NCI-H2081 (cell line): ENCODE results near the gene SPSB2.
"Not testable (repeated sequence)": the region's sequence is repeated elsewhere in the genome, so short reads cannot be mapped to it uniquely, and the experiment has no call there.

Experiments used
- DNase-seq, 2 experiments: peaks; one replicate each; lab custom pipeline; 2025; lab: John Stamatoyannopoulos, UW

SPSB2 gene

DNA sequence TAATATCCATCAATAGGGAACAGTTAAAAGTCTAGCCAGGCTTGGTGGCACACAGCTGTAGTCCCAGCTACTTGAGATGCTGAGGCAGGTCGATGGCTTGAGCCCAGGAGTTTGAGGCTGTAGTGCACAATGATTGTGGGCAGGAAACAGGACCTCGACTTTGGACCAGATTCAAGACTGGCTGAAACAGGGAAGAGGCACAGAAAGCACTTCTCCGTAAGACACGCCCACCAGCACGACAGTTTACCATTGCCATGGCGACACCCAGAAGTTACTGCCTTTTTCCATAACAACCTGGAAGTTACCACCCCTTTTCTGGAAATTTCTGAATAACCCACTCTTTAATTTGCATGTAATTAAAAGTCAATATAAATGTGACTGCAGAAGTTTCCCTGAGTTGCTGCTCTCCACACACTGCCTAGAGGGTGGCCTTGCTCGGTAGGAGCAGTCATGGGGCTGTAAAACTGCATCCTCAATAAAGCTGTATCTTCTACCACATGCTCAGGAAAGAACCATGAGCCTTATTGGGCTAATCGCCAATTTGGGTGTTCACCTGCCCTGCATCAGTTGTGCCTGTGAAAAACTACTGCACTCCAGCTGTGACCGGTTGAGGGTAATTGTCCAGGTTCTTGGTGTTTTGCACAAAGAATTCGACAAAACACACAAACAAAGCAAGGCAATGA, 26.9 kb upstream of the SPSB2 start:
- DNase-seq: peak; percentile 20 to 47

DNA sequence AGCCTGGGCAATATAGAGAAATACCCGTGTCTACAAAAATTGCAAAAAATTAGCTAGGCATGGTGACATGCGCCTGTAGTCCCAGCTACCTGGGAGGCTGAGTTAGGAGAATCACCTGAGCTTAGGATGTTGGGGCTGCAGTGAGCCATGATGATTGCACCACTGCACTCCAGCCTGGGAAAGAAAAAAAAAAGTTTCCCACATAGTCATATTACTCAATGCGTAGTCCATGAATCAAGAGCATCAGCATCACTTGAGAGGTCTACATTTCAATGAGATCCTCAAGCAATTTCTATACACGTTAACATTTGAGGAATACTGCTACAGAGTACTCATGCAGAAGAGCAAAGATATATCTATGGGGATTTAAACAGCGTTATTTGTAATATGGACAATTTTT, 26.3 kb upstream of the SPSB2 start:
- no peak for DNase-seq

DNA sequence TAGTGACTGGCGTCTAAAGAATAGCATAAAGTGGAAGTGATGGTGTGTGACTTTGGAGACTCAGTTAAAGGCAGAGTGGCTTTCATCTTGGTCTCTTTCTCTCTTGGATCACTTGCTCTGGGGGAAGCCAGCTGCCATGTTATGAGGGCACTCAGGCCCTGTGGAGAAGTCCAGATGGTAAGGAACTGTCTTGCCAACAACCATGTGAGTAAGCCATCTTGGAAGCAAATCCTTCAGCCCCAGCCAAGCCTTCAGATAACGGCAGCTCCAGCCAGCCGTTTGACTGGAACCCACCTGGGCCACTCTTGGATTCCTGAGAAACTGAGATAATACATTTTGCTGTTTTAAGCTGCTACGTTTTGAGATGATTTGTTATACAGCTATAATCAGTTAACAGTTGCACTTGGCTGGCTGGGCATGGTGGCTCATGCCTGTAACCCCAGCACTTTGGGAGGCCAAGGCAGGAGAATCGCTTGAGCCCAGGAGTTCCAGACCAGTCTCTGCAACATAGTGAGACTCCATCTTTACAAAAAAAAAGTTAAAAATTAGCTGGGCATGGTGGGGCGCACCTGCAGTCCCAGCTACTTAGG, 23.8 kb upstream of the SPSB2 start:
- DNase-seq: no peak

DNA sequence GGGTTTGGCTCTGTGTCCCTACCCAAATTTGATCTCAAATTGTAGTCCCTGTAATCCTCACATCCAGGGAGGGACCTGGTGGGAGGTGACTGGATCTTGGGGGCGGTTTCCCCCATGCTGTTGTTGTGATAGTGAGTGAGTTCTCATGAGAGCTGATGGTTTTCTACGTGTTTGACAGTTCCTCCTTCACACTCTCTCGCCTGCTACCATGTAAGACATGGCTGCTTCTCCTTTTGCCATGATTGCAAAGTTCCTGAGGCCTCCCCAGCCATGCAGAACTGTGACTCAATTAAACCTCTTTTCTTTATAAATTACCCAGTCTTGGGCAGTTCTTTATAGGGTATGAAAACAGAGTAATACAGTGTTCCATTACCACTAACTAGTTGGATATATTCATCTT, 21.2 kb upstream of the SPSB2 start:
- no peak for DNase-seq

DNA sequence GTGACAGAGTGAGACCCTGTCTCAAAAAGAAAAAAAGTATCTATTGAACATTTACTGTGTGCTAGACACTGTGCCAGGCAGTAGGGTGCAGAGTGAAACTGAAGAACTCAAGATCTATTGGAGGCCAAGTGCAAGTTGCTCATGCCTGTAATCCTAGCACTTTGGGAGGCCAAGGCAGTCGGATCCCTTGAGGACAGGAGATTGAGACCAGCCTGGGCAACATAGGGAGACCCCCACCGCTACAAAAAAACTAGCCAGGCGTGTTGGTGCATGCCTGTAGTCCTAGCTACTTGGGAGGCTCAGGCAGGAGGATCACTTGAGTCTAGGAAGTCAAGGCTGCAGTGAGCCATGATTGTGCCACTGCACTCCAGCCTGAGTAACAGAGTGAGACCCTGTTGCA, 19.6 kb upstream of the SPSB2 start:
- DNase-seq: not testable (repeated sequence)

DNA sequence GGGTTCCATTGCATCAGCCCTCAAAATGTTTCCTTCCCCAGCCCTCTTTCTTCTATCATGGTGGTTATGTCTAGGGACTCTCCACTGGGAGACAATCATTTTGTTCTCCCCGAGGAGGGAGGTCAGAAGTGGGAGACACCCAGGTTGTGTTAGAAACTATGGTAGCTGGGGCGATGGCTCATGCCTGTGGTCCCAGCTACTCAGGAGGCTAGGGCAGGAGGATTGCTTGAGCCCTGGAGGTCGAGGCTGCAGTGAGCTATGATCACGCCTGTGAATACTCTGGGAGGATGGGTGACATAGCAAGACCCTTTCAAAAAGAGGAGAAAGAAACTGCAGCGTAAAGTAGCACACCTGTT, 18.5 kb upstream of the SPSB2 start:
- no peak for DNase-seq

DNA sequence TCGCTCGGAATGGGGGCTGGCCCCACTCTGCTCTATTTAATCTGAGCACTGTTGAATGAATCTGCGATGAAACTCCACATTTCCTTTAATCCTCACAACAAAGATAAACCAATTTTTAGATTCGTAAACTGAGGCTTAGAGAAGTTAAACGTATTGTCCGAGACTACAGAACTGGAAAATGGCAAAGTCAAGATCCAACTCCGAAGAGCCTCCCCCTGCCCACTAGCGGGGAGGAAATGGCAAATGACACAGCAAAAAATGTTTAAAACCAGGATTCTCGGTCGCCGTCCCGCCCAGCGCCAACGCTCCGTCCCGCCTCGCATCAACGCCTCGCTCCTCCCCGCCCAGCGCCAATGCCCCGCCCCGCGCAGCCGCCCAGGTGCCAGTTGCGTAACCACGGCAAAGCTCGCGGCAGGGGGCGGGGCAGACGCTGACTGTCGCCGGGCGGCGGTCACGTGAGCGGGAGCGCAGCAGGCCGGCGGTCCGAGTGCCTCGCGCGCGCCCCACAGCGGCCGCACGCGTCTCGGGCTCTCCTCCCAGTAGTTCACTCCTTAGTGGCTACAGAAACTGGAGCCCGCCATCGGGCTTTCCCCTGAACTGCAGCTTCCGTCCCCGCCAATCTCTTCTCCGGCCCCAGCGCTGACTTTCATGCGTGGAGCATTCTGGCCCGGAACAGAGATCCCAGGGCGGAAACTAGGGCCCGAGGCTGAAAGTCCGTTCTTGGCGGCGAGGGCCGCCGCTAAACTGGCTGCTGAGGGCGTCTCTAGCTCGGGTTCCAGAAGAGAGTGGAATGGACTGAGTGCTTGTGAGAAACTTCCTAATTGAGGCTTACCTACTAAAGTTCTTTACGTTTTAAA, 17.9 kb upstream of the SPSB2 start:
- DNase-seq: peak; percentile 95 to 98

DNA sequence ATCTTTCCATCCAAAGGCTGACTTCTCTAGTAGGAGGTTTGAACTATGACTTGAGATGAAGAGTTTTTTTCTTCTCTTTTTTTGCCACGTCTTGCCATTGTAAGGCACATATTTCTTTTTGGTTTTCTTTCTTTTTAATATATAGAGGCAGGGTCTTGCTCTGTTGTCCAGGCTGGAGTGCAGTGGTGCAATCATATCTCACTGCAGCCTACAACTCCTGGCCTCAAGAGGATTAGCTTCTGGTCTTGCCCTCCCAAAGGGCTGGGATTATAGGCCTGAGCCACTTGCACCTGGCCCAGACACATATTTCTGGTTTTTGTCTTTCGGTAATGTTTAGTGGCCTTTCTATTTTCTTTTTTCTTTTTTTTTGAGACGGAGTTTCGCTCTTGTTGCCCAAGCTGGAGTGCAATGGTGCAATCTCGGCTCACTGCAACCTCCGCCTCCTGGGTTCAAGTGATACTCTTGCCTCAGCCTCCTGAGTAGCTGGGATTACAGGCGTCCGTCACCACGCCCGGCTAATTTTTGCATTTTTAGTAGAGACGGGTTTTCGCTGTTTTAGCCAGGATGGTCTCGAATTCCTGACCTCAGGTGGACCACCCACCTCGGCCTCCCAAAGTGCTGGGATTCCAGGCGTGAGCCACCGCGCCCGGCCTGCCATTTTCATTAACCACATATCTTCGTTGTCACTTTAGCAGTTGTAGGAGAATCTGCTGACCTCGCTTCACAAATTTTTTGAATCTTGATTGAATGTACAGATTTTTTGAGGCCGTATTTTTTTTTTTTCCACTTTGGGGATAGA, 16.9 kb upstream of the SPSB2 start:
- DNase-seq: not testable (repeated sequence)

DNA sequence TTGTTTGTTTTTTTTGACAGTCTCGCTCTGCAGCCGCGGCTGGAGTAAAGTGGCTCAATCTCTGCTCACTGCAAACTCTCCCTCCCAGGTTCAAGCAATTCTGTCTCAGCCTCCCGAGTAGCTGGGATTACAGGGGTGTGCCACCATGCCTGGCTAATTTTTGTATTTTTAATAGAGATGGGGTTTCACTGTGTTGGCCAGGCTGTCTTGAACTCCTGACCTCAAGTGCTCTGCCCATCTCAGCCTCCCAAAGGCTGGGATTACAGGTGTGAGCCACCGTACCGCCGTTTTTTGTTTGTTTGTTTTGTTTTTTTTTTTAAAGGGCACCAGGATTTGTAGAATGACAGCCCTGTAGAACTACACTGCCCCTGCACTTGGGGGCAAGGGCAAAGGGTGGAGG, 15.7 kb upstream of the SPSB2 start:
- DNase-seq: not testable (repeated sequence)

DNA sequence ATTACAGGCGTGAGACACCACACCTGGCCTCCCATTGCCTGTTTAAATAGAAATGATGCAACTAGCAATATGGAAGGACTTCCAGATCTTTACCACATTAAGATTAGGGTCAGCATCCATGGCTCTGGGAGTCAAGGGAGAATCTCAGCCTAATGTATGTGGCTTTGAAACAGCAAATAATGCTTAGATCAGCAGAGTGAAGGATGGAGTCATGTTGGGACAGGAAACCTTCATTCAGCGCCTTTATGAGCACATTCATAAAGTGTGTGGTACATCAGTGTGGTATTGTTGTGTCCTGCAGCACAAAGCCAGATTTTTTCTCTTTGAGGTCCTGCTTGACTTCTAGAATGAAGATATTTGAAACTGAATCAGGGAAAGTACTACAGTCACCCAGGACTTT, 15.3 kb upstream of the SPSB2 start:
- DNase-seq: no peak

DNA sequence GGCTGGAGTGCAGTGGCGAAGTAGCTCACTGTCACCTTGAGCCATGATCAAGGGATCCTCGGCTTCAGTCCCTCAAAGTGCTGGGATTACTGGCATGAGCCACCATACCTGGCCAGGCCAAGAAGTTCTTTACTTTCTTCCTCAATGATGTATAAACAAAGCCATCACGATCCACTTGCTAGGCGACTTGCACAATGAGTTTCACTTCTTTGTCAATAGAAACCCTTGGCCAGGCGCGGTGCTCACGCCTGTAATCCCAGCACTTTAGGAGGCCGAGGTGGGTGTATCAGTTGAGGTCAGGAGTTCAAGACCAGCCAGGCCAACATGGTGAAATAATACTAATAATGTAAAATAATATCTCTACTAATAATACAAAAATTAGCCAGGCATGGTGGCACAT, 14.4 kb upstream of the SPSB2 start:
- no peak for DNase-seq

DNA sequence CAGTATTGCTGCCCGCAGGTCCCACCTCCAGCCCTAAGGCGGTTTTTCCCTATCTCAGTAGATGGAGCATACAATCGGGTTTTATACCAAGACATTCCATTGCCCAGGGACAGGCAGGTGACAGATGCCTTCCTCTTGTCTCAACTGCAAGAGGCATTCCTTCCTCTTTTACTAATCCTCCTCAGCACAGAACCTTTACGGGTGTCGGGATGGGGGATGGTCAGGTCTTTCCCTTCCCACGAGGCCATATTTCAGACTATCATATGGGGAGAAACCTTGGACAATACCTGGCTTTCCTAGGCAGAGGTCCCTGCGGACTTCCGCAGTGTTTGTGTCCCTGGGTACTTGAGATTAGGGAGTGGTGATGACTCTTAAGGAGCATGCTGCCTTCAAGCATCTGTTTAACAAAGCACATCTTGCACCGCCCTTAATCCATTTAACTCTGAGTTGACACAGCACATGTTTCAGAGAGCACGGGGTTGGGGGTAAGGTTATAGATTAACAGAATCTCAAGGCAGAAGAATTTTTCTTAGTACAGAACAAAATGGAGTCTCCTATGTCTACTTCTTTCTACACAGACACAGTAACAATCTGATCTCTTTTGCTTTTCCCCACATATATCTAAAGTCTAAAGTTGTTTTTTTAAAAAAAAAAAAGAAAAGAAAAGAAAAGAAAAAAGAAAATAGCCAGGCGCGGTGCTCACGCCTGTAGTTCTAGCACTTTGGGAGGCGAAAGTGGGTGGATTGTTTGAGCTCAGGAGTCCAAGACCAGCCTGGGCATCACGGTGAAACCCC, 13.3 kb upstream of the SPSB2 start:
- DNase-seq: not testable (repeated sequence)

DNA sequence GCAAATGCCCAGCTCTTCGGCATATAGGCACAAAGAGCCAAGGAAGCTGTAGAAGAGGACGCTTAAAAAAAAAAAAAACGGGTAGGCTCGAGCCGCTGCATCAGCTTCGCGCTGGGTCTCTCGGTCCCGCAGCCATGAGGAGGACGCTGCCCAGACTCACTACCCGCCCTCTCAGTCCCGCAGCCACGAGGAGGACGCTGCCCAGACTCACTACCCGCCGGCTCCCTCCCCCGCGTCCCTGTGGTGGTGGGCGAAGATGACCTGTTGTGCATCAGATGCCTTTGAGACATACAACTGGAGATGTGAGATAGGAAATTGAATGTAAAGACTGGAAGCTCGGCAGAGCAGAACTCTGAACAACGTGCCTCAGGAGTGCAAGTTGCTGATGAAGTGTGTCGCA, 11.4 kb upstream of the SPSB2 start:
- no peak for DNase-seq

DNA sequence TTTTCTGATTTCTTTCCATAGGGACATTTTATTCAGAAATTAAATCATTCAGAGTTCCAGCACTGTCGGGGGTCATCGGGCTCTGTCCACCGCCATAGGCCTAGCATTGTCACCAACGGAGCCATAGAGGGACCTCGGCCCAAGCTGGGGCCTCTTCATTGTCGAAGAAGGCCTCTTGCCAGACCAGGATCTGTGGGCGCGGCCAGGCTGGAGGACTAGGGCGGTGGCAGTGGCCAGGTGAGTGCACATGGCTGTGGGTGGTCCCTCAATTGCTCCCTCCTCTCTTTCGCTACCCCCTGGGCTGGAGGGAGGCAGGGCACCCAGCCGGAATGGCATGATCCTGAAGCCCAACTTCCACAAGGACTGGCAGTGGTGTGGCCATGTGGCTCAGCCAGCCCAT, 10.6 kb upstream of the SPSB2 start:
- DNase-seq: no peak

DNA sequence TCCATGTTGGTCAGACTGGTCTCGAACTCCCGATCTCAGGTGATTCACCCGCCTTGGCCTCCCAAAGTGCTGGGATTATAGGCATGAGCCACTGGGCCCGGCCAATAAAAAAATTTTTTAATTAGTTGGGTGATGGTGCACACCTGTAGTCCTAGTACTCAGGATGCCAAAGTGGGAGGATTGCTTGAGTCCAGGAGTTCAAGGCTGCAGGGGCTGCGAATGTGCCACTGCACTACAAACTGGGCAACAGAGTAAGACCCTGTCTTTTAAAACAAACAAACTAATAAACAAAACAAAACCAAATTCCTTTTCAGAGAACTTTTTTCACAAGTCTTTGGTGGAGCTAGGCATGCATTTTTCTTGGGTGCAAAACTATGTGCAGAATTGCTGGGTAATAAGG, 10.1 kb upstream of the SPSB2 start:
- no peak for DNase-seq

DNA sequence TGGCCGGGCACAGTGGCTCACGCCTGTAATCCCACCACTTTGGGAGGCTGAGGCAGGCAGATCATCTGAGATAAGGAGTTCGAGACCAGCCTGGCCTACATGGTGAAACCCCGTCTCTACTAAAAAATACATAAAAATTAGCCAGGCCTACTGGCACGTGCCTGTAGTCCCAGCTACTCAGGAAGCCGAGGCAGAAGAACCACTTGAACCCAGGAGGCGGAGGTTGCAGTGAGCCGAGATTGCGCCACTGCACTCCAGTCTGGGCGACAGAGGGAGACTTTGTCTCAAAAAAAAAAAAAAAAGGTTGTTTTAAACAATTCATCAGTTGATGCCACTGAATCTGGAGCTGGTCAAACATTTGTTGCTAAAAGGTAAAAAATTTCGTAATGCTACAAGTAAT, 6.7 kb upstream of the SPSB2 start:
- DNase-seq: not testable (repeated sequence)

DNA sequence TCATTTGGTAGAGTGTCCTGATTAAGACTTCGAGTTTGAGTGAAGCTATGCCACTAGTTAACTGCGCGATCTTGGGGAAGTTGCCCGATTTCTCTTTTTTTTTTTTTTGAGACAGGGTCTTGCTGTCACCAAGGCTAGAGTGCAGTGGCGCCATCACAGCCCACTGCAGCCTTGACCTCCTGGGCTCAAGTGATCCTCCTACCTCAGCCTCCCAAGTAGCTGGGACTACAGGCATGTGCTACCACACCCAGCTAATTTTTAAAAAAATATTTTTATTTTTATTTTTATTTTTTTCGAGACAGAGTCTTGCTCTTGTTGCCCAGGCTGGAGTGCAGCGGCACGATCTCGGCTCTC, 889 bp upstream of the SPSB2 start:
- not testable (repeated sequence) for DNase-seq

DNA sequence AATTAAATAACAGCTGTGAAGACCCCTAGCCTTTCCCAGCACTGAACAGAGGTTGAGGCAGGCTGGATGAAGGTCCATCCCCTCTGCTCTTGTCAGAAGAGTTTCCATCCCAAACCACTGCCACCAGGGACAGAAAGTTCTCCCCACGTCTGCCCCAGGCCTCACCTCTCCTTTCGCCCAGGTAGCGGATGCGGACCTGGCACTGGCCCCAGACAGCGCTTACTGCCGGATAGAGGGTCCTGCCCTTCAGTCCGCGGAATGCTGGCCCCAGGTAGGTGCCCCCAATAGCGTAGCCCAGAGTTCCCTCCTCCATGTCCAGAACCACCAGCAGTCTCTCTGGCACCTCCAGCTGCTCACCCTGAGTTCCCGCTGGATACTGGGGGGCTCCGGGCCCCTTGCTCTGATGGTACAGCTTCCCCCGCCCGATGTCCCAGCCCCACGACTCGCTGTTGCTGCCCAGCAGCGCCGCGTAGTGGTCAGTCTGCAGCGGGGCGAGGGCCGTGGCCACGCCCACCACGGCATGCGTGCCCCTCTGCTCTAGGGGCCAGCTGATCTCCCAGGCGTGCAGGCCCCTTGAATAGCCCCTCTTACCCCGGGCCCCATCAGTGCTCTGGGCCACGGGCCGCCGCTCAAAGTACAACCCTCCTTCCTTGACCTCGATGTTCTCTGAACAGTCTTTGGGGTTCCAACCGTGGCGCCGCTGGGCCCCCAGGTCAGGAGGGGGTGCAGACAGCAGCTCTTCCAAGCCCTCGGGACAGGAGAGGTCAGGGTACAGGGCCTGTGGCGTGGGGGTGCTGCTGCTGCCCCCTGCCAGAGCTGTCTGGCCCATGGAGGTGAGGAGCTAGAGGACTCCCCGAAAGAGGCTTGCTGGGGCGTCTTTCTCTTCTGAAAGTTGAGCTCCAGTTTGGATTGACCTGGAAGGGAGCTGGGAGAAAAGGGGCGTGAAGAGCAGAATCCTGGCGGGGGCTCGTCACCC, 742 bp downstream of the SPSB2 start:
- peak; percentile 73 to 75 for DNase-seq

DNA sequence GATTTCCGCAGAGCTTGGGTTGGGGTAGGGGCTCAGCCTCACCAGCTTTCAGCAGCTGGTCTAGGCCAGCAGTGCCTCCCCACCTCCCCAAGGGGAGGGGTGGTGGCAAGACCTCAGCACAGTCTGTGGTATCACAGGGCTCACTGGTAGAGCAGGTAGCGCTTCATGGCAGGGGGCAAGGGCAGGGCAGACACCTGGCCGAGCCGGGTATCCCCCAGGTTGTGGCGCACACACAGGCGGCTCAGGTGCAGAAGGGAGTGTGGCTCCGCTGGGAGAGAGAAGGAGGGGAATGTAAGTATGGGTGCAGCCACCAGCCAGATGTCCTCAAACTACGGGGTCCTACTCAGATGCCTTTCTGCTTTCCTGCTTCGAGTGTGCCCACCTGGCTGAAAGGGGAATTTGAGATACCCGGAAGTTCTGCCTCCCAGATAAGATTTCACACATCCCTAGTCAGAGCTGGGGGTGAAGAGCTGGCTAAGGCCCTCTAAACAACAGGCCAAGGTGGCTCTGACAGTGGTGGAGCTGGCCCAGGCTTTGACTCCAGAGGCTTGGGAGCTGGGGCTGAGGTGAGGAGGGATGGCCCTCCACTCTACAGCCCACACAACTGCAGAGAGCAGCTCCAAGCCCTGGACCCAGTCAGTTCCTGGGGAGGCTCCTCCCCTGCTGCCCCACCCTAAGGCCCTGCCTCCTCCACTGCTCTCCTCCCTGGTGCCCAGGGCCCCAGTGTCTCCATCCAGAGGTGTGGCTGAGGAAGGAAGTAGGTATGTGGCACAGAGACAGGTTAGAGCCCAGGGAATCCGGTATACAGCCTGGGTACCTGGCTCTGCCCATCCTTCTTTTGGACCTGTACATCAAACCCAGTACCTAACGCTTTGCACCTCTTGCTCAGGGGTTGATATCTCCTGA, 1.8 kb downstream of the SPSB2 start:
- peak in 1 of 2 experiments; percentile 14 for DNase-seq
